Measurements from ENCODE around the gene PCDH19. TPM values are rescaled to one million over a fixed set of nuclear protein-coding genes. Genes with fewer than 3 reads are reported as not detected.

Gene PCDH19
- polyA plus RNA-seq, 2 of the 4 experiments (the other 2 are of a cell fraction): 0.01 to 0.03 TPM

DNA sequence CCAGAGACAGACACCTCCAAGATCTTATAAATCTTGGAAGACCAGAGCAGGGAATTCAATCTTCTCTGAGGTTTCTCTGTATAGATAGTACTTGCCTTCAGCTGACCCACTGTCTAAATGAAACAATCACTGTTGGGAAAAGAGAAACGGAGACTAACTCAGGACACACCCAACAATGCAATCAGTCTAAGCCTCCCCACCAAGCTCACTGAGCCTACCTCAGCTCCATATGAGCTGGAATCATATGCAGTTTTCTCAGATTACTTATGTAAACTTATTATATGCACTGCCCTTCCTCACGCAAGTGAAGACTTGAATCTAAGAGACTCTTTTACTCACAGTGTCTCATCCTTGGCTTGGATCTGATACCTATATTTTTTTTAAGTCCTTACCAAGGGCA lies 110.5 kb downstream of the PCDH19 start (continued):
- TF ChIP-seq, protein P1, sequence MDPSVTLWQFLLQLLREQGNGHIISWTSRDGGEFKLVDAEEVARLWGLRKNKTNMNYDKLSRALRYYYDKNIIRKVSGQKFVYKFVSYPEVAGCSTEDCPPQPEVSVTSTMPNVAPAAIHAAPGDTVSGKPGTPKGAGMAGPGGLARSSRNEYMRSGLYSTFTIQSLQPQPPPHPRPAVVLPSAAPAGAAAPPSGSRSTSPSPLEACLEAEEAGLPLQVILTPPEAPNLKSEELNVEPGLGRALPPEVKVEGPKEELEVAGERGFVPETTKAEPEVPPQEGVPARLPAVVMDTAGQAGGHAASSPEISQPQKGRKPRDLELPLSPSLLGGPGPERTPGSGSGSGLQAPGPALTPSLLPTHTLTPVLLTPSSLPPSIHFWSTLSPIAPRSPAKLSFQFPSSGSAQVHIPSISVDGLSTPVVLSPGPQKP (IDR thresholded peaks at IDR 0.05; ENCODE audit: low read depth, low read length): no peak
- TF ChIP-seq, protein P2, sequence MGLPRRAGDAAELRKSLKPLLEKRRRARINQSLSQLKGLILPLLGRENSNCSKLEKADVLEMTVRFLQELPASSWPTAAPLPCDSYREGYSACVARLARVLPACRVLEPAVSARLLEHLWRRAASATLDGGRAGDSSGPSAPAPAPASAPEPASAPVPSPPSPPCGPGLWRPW (IDR thresholded peaks at IDR 0.05): no peak
- TF ChIP-seq RCOR1 (IDR thresholded peaks at IDR 0.05; ENCODE audit: low read depth, low read length) (no peak), ATOH8 (CRISPR knock-in tag; IDR thresholded peaks at IDR 0.05; ENCODE audit: low read depth) (no peak), CHD4 (IDR thresholded peaks at IDR 0.05; ENCODE audit: borderline replicate concordance) (no peak)

GRCh38 chrX:100297728-100298127 lies 112.3 kb downstream of the PCDH19 start:
- Histone ChIP-seq H3K9me3 (no peaks in the 10 kb centered on the region), H3K4me2 (no peak overlapping the region), H3K4me3 (no peak overlapping the region), H3K4me1 (no peaks in the 10 kb centered on the region), H3K27ac (no peak overlapping the region)
- DNase-seq (ENCODE audit: low read depth in 1 of 2, low spot score in 1 of 2): no peak
- 5% methylated on average over 1 of the region's 1 CpG for WGBS (ENCODE audit: missing lambda C conversion rate)
- ChIA-PET POLR2A (no interaction called here), CTCF (no interaction called here)
- FAIRE-seq: no peak
- ATAC-seq: no peak
- TF ChIP-seq RCOR1 (IDR thresholded peaks at IDR 0.05; ENCODE audit: low read depth, low read length) (no peak), EHMT2 (IDR thresholded peaks at IDR 0.05; ENCODE audit: low read depth) (no peak), CBX8 (IDR thresholded peaks at IDR 0.05) (no peak), CBX2 (IDR thresholded peaks at IDR 0.05; ENCODE audit: borderline replicate concordance, low read depth) (no peak), HOXA7 (CRISPR knock-in tag; IDR thresholded peaks at IDR 0.05) (no peak), FOXS1 (CRISPR knock-in tag; IDR thresholded peaks at IDR 0.05) (no peak), CEBPB (IDR thresholded peaks at IDR 0.05) (no peak), JUNB (IDR thresholded peaks at IDR 0.05) (no peak), FOSB (CRISPR knock-in tag; IDR thresholded peaks at IDR 0.05) (no peak), E2F6 (IDR thresholded peaks at IDR 0.05; ENCODE audit: borderline replicate concordance, low read depth) (no peak), RNF2 (IDR thresholded peaks at IDR 0.05; ENCODE audit: borderline replicate concordance, low read depth) (no peak)
- TF ChIP-seq, protein P1 (IDR thresholded peaks at IDR 0.05; ENCODE audit: low read depth, low read length): no peak

DNA sequence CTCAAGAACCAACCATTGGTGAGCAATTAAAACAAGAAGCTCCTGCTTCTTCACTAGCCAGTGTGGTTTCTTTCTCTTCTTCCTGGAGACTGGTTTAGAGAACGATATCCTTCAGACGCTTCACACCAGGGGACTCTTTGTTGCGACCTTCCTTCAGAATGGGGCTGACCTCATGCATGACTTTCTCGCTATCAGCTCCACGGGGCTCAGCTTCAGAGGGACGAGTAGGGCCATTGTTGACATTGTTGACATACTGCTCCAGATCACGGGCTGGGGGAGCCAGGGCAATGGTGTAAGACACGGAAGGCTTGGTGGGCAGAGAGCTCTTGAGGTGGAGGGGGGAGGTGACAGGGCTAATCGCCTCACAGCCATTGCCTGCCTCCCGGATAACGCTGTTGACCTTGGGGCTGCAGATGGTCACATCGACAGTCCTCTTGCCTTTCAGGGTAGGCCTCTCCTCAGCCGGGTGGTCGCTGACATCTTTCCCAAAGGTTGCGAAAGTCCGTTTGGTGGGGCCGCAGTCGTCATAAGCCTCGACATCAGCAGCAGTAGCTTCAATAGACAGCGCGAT lies 113.8 kb downstream of the PCDH19 start:
- no peak for ATAC-seq

More for the DNA sequence above, 113.8 kb downstream of the PCDH19 start:
- TF ChIP-seq MAZ (IDR thresholded peaks at IDR 0.05; ENCODE audit: borderline replicate concordance, low read depth, low read length) (no peak), POLR2AphosphoS2 (conservative IDR thresholded peaks at IDR 0.05; ENCODE audit: low read length) (no peak), ZSCAN20 (CRISPR knock-in tag; IDR thresholded peaks at IDR 0.05) (no peak), HDAC2 (IDR thresholded peaks at IDR 0.05) (no peak)
- TF ChIP-seq, protein P1 (IDR thresholded peaks at IDR 0.05; ENCODE audit: low read depth, low read length): no peak
- TF ChIP-seq, protein P3, sequence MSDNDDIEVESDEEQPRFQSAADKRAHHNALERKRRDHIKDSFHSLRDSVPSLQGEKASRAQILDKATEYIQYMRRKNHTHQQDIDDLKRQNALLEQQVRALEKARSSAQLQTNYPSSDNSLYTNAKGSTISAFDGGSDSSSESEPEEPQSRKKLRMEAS (IDR thresholded peaks at IDR 0.05): no peak
- FAIRE-seq (no peak), DNase-seq (ENCODE audit: low read depth in 1 of 2, low spot score in 1 of 2) (no peak)
- WGBS (ENCODE audit: missing lambda C conversion rate): 30% methylated on average over 10 of the region's 21 CpGs
- no peak overlapping the region for H3K27ac ChIP-seq
- POLR2A ChIA-PET: no interaction called here
- H3K4me2 ChIP-seq: no peak overlapping the region
- H3K4me1 ChIP-seq: no peaks in the 10 kb centered on the region
- no peaks in the 10 kb centered on the region for H3K9me3 ChIP-seq
- no peak overlapping the region for H3K4me3 ChIP-seq
- CTCF ChIA-PET: no interaction called here
